ENCODE results near the gene SPAM1.

- TF ChIP-seq EZH2 (IDR thresholded peaks at IDR 0.05) (no peak), CTCF (IDR thresholded peaks at IDR 0.05) (no peak), EZH2phosphoT487 (IDR thresholded peaks at IDR 0.05) (no peak)
Observed at GRCh38 chr7:123941391-123942180, 16.5 kb downstream of the SPAM1 start.
